ENCODE results near the gene PPP2R3B. TPM values are rescaled to one million over a fixed set of nuclear protein-coding genes. Genes with fewer than 3 reads are reported as not detected.

PPP2R3B gene
- total RNA-seq, 2 donors from 2014 or later: 20.6 to 73.2 TPM

GRCh38 chrX:362351-362750 is 24.4 kb downstream of the PPP2R3B start:
- Histone ChIP-seq H3K27ac (no peak overlapping the region), H3K4me3 (no peak overlapping the region), H3K27me3 (replicated peaks; ENCODE audit: insufficient read depth) (no peaks in the 10 kb centered on the region), H3K9me3 (no peaks in the 10 kb centered on the region), H3K4me1 (replicated peaks) (no peaks in the 10 kb centered on the region), H3K36me3 (no peaks in the 10 kb centered on the region)
- intact Hi-C loops (cut with DNase I): no loop called here
- TF ChIP-seq POLR2A (IDR thresholded peaks at IDR 0.05): no peak
- TF ChIP-seq, protein P1, sequence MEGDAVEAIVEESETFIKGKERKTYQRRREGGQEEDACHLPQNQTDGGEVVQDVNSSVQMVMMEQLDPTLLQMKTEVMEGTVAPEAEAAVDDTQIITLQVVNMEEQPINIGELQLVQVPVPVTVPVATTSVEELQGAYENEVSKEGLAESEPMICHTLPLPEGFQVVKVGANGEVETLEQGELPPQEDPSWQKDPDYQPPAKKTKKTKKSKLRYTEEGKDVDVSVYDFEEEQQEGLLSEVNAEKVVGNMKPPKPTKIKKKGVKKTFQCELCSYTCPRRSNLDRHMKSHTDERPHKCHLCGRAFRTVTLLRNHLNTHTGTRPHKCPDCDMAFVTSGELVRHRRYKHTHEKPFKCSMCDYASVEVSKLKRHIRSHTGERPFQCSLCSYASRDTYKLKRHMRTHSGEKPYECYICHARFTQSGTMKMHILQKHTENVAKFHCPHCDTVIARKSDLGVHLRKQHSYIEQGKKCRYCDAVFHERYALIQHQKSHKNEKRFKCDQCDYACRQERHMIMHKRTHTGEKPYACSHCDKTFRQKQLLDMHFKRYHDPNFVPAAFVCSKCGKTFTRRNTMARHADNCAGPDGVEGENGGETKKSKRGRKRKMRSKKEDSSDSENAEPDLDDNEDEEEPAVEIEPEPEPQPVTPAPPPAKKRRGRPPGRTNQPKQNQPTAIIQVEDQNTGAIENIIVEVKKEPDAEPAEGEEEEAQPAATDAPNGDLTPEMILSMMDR (IDR thresholded peaks at IDR 0.05): no peak
- TF ChIP-seq POLR2AphosphoS5 (IDR thresholded peaks at IDR 0.05): no peak
- WGBS: 98% methylated on average over 13 of the region's 13 CpGs
- DNase-seq (ENCODE audit: low spot score): no peak

GRCh38 chrX:361231-362145 is 25.2 kb downstream of the PPP2R3B start:
- DNase-seq (ENCODE audit: low spot score): no peak
- WGBS: 97% methylated on average over 44 of the region's 54 CpGs
- no peaks in the 10 kb centered on the region for H3K27me3 ChIP-seq (replicated peaks; ENCODE audit: insufficient read depth)
- intact Hi-C loops (cut with DNase I): no loop called here
- no peaks in the 10 kb centered on the region for H3K9me3 ChIP-seq
- no peak overlapping the region for H3K4me3 ChIP-seq
- no peak overlapping the region for H3K27ac ChIP-seq
- no peaks in the 10 kb centered on the region for H3K4me1 ChIP-seq (replicated peaks)
- no peaks in the 10 kb centered on the region for H3K36me3 ChIP-seq
- TF ChIP-seq, protein P1 (IDR thresholded peaks at IDR 0.05): no peak
- no peak for TF ChIP-seq POLR2AphosphoS5 (IDR thresholded peaks at IDR 0.05)
- no peak for TF ChIP-seq POLR2A (IDR thresholded peaks at IDR 0.05)

- DNase-seq (ENCODE audit: low spot score): no peak
- H3K27me3 ChIP-seq (replicated peaks; ENCODE audit: insufficient read depth): no peaks in the 10 kb centered on the region
- WGBS: 96% methylated on average over 26 of the region's 26 CpGs
- H3K9me3 ChIP-seq: no peaks in the 10 kb centered on the region
- H3K4me1 ChIP-seq (replicated peaks): no peaks in the 10 kb centered on the region
- intact Hi-C loops (cut with DNase I): no loop called here
- H3K27ac ChIP-seq: no peak overlapping the region
- H3K4me3 ChIP-seq: no peak overlapping the region
- TF ChIP-seq POLR2A (IDR thresholded peaks at IDR 0.05) (no peak), POLR2AphosphoS5 (IDR thresholded peaks at IDR 0.05) (no peak)
- TF ChIP-seq, protein P1 (IDR thresholded peaks at IDR 0.05): no peak
- no peaks in the 10 kb centered on the region for H3K36me3 ChIP-seq
Observed at GRCh38 chrX:360496-361150, 26.1 kb downstream of the PPP2R3B start.

DNA sequence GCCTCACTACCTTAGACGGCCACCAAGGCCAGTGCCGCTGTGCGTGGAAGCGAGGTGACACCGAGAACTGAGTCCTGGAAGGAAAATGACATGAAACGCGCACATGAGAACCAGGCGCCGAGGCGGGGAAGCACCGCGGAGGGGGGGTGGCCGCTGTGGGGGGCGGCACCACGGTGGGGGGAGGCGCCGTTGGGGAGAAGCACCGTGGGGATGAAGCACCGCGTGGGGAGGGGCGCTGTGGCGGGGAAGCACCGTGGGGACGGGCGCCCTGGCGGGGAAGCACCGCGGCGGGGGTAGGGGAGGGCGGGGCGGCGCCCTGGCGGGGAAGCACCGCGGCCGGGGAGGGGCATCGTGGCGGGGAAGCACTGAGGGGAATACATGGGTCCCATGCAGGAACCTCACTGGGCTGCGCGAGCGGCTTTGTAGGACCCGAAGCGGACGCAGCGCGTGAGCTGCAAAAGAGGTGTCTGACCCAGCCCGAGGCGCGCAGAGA is 28.0 kb downstream of the PPP2R3B start:
- no peaks in the 10 kb centered on the region for H3K36me3 ChIP-seq

More for the DNA sequence above, 28.0 kb downstream of the PPP2R3B start:
- H3K4me3 ChIP-seq: no peak overlapping the region
- H3K27me3 ChIP-seq (replicated peaks; ENCODE audit: insufficient read depth): no peaks in the 10 kb centered on the region
- TF ChIP-seq POLR2A (IDR thresholded peaks at IDR 0.05) (no peak), POLR2AphosphoS5 (IDR thresholded peaks at IDR 0.05) (no peak)
- TF ChIP-seq, protein P1 (IDR thresholded peaks at IDR 0.05): no peak
- H3K27ac ChIP-seq: no peak overlapping the region
- no peaks in the 10 kb centered on the region for H3K9me3 ChIP-seq
- 95% methylated on average over 46 of the region's 49 CpGs for WGBS
- no peaks in the 10 kb centered on the region for H3K4me1 ChIP-seq (replicated peaks)
- DNase-seq (ENCODE audit: low spot score): no peak
- intact Hi-C loops (cut with DNase I): no loop called here
